OCI-M2 (cell line): ENCODE data around the gene UMAD1.
"Not testable (repeated sequence)": the region's sequence is repeated elsewhere in the genome, so short reads cannot be mapped to it uniquely, and the experiment has no call there.

Experiments used
- DNase-seq: peaks from one replicate; lab custom pipeline; 2025; ENCODE audit not compliant: unreplicated experiment; lab: John Stamatoyannopoulos, UW

UMAD1 gene

GRCh38 chr7:7821517-7821916 is 181.0 kb downstream of the UMAD1 start:
- DNase-seq: no peak

GRCh38 chr7:7825294-7825693 is 184.7 kb downstream of the UMAD1 start:
- not testable (repeated sequence) for DNase-seq

- DNase-seq: no peak
These were observed 189.1 kb downstream of the UMAD1 start for GRCh38 chr7:7829667-7830066.

- no peak for DNase-seq
These were observed 189.7 kb downstream of the UMAD1 start for GRCh38 chr7:7830122-7830878.

- no peak for DNase-seq
These were observed 192.0 kb downstream of the UMAD1 start for GRCh38 chr7:7832518-7832917.

GRCh38 chr7:7834761-7835160 is 194.2 kb downstream of the UMAD1 start:
- no peak for DNase-seq

GRCh38 chr7:7841027-7841426 is 200.5 kb downstream of the UMAD1 start:
- DNase-seq: no peak

- no peak for DNase-seq
These were observed 202.7 kb downstream of the UMAD1 start for GRCh38 chr7:7843240-7843639.

- no peak for DNase-seq
These were observed 203.4 kb downstream of the UMAD1 start for GRCh38 chr7:7843972-7844371.

GRCh38 chr7:7848246-7848645 is 207.7 kb downstream of the UMAD1 start:
- no peak for DNase-seq

GRCh38 chr7:7848892-7849291 is 208.3 kb downstream of the UMAD1 start:
- DNase-seq: no peak

- no peak for DNase-seq
These were observed 209.6 kb downstream of the UMAD1 start for GRCh38 chr7:7850150-7850549.

GRCh38 chr7:7851381-7851780 is 210.8 kb downstream of the UMAD1 start:
- DNase-seq: no peak

- DNase-seq: no peak
These were observed 211.4 kb downstream of the UMAD1 start for GRCh38 chr7:7851991-7852390.

GRCh38 chr7:7857143-7857583 is 216.6 kb downstream of the UMAD1 start:
- DNase-seq: no peak

GRCh38 chr7:7858559-7858958 is 218.0 kb downstream of the UMAD1 start:
- no peak for DNase-seq

GRCh38 chr7:7859411-7859810 is 218.9 kb downstream of the UMAD1 start:
- DNase-seq: no peak

- no peak for DNase-seq
These were observed 220.7 kb downstream of the UMAD1 start for GRCh38 chr7:7861211-7861633.

GRCh38 chr7:7862393-7862792 is 221.8 kb downstream of the UMAD1 start:
- DNase-seq: no peak

- DNase-seq: no peak
These were observed 227.5 kb downstream of the UMAD1 start for GRCh38 chr7:7867846-7868571.

- no peak for DNase-seq
These were observed 228.0 kb downstream of the UMAD1 start for GRCh38 chr7:7868572-7868899.

GRCh38 chr7:7869036-7869435 is 228.5 kb downstream of the UMAD1 start:
- no peak for DNase-seq

GRCh38 chr7:7869651-7870050 is 229.1 kb downstream of the UMAD1 start:
- no peak for DNase-seq
